Esophagus squamous epithelium (tissue), 4 donors: ENCODE measurements around the gene ECSIT.
"Not testable (repeated sequence)": the region's sequence is repeated elsewhere in the genome, so short reads cannot be mapped to it uniquely, and the experiment has no call there.

Experiments used
- POLR2A ChIP-seq, 4 donors: fragments of 450-650 bp; IDR thresholded peaks; one replicate each; pipeline ENCODE4 v1.6.1; 2017; ENCODE audit warnings: antibody characterized with exemption in 4 of 4, mild to moderate bottlenecking in 4 of 4, moderate library complexity in 3 of 4
- TF ChIP-seq, protein P1 (sequence below), 6 experiments: fragments of 450-650 bp in 4 of 6; fragments of 200-600 bp in 2 of 6; sonication (generic) in 2 of 6; IDR thresholded peaks; one replicate each; pipeline ENCODE4 v1.5.1; 2016 to 2019; ENCODE audit warnings: antibody characterized with exemption in 6 of 6, mild to moderate bottlenecking in 4 of 6, moderate library complexity in 4 of 6

DNA sequence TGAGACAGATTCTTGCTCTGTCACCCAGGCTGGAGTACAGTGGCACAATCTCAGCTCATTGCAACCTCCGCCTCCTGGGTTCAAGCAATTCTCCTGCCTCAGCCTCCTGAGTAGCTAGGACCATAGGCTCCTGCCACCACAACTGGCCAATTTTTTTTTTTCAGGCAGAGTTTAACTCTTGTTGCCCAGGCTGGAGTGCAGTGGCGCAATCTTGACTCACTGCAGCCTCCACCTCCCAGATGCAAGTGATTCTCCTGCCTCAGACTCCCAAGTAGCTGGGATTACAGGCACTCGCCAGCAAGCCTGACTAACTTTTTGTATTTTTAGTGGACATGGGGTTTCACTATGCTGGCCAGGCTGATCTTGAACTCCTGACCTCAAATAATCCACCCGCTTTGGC is 44.8 kb upstream of the ECSIT start:
- TF ChIP-seq, protein P1, sequence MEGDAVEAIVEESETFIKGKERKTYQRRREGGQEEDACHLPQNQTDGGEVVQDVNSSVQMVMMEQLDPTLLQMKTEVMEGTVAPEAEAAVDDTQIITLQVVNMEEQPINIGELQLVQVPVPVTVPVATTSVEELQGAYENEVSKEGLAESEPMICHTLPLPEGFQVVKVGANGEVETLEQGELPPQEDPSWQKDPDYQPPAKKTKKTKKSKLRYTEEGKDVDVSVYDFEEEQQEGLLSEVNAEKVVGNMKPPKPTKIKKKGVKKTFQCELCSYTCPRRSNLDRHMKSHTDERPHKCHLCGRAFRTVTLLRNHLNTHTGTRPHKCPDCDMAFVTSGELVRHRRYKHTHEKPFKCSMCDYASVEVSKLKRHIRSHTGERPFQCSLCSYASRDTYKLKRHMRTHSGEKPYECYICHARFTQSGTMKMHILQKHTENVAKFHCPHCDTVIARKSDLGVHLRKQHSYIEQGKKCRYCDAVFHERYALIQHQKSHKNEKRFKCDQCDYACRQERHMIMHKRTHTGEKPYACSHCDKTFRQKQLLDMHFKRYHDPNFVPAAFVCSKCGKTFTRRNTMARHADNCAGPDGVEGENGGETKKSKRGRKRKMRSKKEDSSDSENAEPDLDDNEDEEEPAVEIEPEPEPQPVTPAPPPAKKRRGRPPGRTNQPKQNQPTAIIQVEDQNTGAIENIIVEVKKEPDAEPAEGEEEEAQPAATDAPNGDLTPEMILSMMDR (IDR thresholded peaks at IDR 0.05), result not testable (repeated sequence)
- TF ChIP-seq POLR2A (IDR thresholded peaks at IDR 0.05), result not testable (repeated sequence)
